Measurements from ENCODE around the gene VTA1.

GRCh38 chr6:142225115-142225514 lies 78.1 kb downstream of the VTA1 start:
- no peak for TF ChIP-seq ZNF274 (IDR thresholded peaks at IDR 0.05; ENCODE audit: low read depth, low read length)
- no peak for TF ChIP-seq YY1 (IDR thresholded peaks at IDR 0.05; ENCODE audit: insufficient read depth, insufficient read length)
- TF ChIP-seq SUZ12 (IDR thresholded peaks at IDR 0.05; ENCODE audit: extremely low read depth, insufficient read depth, insufficient read length), result no peak
